Measurements from ENCODE around the gene HTR3A. TPM values are rescaled to one million over a fixed set of nuclear protein-coding genes. Genes with fewer than 3 reads are reported as not detected.

HTR3A gene
- polyA plus RNA-seq, 5 donors = 0.10 to 0.21 TPM; not detected in 3

DNA sequence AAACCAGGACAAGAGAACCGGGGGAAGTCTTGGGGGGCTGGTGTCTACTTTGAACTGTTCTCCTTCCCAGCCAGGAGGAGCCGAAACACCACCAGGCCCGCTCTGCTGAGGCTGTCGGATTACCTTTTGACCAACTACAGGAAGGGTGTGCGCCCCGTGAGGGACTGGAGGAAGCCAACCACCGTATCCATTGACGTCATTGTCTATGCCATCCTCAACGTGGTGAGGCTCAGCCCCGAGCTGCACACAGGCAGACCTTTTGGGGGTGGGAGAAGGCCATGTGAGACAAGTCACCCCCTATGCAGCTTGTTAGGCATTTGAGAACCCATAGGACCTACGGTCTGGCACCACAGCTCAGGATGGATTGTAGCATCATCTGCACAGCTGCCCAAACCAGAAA lies 2.8 kb downstream of the HTR3A start:
- no peak for DNase-seq

DNA sequence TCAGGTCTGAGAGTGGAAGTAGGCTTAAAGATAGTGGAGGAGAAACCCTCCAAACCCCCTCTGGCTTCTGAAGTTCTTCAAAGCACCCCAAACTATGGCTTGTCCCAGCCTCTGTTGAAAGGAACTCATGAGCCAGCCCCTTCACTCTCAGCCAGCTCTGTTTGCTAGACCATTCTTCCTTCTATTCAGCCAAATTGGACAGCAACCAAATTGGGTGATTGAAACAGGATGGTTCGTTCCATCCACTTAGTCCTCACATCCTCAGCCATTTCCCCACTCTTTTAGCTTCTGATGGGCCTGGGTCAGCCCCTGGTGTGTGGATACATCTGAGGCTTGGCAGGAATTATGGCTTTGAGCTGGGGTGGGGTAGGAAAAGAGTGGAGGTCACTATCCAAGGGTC lies 4.5 kb downstream of the HTR3A start:
- DNase-seq = peak in 1 of 2 donors; percentile 21

DNA sequence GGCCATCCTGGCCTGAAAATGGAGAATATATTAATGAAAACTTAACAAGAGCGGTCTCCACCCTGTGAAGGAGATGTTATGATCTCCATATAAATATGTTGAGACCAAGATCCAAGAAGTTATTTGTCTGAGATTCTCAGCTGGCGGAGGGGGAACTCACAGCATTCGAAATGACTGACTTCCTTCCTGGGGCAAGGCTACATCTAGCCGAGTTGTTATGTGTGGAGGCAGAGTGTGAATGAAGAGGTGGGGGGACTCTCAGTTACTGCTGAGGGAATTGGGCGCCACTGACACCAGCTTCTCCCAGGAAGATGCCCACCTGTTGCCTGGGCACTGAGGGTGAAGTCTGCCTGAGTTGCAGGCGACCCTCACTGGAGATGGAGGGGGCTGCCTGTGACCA lies 5.9 kb downstream of the HTR3A start:
- DNase-seq = no peak

DNA sequence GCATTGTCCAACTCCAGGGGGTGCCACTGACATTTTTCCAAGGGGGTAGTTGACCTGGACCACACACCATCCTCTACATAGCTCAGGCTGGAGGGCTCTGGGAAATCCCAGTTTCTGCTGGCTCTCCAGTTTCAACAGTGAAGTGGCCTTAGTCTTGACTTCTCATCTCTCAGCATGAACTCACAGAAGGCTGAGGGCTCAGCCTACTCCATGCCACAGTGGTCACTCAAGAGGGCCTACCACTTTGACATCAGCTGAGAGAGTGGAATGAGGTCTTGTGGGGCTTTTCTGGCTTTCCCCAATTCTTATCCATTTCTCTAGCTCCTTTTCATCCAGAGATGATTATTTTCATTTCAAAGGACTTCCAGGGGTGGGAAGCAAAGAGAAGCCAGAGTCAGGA lies 7.4 kb downstream of the HTR3A start:
- no peak for DNase-seq

DNA sequence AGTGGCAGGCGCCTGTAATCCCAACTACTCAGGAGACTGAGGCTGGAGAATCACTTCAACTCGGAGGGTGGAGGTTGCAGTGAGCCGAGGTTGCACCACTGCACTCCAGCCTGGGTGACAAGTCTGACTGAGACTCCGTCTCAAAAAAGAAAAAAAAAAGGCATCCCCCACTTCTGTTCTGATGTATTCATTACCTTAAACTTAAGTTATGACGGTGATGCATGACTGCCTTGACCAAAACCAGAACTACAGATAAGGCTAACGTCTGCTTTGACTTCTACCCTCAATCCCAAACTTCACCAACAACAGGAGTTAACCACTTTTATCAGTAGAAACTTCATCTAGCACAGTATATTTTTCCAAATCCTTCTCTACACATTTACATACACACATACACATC lies 9.9 kb downstream of the HTR3A start:
- DNase-seq = no peak

DNA sequence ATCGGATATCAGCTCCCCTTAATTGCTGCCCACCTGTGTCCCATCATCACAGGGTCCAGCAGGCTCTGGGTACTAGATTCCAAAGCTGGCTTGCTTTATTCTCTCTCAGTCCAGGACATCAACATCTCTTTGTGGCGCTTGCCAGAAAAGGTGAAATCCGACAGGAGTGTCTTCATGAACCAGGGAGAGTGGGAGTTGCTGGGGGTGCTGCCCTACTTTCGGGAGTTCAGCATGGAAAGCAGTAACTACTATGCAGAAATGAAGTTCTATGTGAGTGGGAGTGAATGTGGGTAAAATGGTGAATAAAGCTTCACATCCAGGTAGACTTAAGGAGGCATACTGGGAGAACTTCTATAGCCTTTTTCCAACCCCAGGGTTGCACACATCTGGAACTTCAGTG lies 11.0 kb downstream of the HTR3A start:
- no peak for DNase-seq

DNA sequence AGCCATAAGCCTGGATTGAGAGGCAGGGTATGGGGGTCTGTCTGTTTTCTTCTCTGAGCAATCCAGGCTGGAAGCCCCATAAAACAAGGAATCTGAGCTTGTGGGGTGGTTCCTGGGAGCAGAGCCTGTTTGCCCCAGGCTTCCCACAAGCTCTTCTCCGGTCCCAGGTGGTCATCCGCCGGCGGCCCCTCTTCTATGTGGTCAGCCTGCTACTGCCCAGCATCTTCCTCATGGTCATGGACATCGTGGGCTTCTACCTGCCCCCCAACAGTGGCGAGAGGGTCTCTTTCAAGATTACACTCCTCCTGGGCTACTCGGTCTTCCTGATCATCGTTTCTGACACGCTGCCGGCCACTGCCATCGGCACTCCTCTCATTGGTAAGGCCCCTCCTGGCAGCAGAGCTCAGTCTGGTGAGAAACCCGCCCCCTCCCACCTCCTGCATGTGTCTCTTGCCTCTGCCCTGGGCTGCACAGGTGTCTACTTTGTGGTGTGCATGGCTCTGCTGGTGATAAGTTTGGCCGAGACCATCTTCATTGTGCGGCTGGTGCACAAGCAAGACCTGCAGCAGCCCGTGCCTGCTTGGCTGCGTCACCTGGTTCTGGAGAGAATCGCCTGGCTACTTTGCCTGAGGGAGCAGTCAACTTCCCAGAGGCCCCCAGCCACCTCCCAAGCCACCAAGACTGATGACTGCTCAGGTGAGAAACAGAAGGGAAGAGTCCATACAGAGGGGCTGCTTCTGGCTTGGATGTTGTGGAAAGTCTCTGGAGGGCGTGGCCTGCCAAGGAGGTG lies 11.6 kb downstream of the HTR3A start:
- no peak for DNase-seq

DNA sequence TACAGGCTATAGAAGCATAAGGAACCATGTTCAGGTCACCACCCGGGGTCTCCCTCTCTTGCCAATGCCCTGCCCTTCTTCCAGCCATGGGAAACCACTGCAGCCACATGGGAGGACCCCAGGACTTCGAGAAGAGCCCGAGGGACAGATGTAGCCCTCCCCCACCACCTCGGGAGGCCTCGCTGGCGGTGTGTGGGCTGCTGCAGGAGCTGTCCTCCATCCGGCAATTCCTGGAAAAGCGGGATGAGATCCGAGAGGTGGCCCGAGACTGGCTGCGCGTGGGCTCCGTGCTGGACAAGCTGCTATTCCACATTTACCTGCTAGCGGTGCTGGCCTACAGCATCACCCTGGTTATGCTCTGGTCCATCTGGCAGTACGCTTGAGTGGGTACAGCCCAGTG lies 14.5 kb downstream of the HTR3A start:
- DNase-seq = no peak

DNA sequence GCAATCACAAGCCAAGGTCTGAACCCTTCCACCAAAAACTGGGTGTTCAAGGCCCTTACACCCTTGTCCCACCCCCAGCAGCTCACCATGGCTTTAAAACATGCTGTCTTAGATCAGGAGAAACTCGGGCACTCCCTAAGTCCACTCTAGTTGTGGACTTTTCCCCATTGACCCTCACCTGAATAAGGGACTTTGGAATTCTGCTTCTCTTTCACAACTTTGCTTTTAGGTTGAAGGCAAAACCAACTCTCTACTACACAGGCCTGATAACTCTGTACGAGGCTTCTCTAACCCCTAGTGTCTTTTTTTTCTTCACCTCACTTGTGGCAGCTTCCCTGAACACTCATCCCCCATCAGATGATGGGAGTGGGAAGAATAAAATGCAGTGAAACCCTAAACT lies 15.0 kb downstream of the HTR3A start:
- no peak for DNase-seq

DNA sequence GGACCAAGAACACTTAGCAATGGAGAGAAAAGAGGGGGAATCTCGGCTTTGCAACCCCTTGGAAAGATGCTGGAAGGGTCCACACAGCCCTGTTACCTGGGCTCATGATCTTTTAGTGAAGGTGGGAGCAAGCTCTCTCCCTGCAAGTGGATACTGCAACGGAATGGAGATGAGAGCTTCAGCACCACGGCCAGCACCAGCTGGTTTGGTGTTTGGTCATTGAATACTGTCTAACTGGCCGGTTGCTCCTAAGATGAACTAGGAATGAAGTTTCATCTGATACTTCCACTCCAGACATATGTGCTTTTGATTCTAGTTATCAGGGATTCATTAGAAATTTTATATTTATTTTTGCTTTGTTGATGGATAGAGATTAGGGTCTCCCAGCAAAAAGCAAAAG lies 16.3 kb downstream of the HTR3A start:
- peak; percentile 23 to 38 for DNase-seq

DNA sequence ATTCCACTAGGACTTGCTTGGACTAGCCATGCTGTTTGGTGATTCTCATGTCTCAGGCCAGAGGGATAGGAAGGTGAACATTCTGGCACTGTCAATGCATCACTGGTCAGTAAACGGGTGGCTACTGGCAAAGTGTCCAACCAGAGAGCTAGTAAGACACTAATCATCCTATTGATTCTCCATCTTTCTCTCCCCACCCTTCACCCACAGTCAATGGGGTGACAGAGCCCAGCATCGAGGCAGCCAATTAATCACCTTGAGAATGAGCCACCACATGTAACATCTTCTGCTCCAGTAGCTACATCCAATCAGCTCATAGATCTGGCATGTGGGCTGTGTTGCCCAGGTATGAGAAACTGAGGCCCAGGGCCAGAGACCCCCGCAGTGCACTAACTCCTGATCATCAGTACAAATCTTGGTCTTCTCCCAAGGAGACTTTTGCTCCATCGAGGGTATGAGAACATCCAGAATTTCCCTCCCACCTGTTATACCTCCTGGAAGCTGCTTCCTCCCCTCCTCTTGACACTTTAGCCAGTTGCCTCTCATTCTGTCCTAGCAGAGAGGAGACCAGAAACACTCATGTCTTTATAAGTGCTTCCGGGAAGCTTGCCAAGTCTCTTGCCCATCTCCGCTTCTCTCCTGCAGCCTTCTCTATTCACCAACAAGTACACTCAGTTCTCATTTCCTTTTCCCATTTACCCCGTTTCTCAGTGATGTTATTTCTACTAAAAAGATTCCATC lies 17.0 kb downstream of the HTR3A start:
- DNase-seq = no peak

DNA sequence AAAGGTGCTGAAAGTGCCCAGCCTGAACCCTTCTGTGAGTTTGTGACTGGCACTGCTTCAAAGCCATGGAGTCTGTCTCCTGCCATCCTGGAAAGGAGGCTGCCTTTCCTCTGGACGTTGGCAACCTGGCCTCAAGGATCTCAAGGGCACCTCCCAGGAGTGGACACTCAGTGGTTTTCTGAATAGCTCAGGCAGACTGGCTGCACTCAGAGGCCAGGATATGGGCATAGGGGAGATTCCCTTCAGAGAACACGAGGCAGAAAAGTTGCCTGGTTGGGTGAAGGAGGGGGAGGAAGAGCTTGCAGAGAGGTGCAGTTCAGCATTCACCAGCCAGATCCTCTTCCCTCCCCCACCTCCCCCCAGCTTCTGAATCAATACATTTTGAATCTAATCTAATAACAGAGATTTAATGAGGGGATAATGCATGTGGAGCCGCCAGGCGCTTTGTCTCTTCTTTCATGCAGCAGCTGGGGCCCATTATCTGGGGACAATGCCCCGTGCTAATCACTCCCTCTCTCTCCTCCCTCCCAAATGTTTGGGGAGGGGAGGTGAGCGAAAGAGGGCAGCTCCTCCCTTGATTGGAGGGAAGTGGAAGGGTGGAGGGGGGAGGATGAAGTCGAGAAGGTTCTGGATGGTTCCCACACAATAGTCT lies 17.7 kb downstream of the HTR3A start:
- DNase-seq = no peak

DNA sequence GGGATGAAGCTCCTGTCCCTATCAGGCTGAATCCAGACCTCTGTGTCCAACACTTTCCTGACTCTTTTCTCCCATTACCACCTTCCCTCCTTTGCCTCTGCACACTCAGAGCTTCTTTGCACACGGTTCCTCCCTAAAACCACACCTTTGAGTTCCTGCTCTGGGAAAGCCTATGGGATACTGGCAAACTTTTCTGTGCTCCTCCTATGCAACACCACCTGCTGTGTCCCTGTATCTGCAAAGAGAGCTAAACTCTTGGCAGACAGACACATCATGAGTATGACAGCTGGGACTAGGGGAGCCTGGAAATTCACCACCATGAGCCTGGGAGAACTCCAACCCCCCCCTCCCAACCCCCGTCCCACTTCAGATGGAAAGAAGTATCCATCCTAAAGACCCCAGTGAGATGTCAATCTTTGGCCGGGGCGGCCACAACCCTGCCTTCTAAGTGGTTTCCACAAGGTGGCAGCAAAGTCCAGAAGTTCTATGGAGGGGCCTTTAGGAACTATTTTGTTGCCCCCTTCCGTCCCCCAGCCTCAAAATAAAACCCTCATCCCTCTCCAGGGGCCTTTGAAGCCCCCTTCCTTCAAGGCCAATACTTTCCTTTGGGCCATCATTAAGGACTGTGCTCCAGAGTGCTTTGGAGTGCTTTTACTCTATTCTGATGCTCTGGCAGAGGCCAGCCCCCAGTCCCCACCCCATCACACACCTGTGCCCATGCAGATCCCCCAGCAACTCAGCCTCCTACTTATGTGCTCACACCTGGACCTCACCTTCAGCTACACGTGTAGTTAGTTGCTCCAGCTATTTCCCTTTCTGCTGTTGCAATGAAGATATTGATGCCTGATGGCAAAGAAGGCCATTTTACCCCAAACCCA lies 19.4 kb downstream of the HTR3A start:
- no peak for DNase-seq

DNA sequence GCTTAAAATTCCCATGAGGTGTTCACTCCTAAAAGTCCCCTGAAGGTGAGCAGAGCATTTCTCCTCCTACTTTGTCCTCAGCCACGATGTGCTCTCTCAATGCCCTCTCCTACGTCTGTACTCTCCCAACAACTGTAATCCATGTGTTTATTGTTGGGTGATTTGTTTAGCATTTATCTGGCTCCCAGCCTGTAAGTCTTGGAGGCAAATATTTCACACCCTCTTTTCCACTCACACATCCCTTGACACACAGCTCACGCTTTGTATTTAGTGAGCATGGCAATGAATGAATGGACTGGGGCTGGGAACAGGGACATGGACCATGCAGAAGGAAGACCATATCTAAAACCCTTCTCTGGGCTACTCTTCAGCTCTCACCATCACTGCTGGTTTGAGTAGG lies 22.6 kb downstream of the HTR3A start:
- no peak for DNase-seq

DNA sequence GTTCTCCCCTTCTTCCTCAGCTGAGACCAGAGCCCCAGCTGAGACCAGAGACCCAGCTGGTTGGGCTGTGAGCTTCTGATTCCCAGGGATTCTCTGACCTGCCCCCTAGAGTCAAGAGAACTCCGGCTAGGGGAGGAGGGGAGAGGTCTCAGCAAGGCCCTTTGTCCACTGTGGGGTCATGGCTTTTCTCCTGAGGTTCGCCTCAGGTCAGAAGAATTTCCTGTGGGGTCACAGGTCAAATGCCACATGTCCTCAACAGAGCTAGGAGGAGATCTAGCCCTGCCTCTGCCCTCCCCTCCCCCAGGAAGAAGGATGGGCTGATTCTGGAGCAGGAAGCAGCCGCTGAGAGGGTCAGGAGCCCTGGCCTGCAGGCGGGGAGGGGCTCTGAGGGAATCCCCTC lies 23.7 kb downstream of the HTR3A start:
- DNase-seq = no peak

DNA sequence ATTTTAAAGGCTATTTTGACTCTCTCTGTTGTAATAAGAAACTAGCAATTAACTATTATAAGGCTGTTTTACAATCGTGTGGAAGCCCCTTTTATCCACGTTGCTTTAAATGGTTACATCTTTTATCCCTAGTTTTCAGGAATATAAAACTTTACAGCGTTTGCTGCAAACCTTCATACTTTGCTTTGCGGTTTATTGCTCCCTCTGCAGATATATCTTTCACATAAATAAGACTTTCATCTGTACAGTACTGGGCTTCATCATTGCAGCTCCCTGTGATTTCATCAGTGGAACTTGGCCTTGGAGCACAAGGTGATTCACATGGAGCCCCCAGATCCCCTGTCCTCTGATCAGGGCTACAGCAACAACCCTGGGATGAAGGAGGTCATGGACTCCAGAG lies 25.6 kb downstream of the HTR3A start:
- no peak for DNase-seq

DNA sequence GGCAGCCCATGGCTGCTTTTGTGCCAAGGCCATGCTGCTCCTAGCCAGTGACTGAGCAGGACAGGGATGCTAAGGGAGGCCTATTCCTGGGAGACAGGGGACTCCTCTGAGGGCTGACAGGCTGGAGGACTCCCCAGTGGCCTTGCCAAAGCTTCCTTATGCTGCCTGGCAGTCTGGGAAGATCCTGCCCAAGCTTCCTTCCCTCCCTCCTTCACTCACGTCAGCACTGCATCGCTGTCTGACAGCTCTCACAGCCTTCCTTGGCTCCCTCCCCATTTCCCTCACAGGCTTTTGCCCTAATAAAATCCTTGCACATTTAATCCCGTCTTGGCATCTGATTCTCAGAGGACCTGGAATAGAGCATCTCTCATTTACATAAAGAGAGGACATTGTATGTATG lies 26.5 kb downstream of the HTR3A start:
- DNase-seq = no peak

DNA sequence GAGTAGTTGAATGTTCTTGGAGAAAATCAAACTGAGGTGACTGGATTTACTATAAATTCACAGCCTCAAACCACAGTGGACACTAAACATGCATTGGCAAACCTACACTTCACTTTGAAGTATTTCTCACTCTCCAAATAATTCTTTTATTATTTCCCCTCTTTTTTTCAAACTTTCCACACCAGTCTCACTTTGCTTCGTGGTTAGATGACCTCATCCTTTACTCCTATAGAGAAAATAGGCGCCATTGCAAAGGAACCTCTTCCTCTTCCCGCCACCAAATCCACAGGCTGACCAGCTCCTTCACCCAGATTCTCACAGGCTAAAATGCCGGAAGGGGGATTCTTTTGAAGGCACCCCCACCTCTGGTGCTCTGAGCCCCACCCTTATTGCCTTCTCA lies 33.4 kb downstream of the HTR3A start:
- no peak for DNase-seq

DNA sequence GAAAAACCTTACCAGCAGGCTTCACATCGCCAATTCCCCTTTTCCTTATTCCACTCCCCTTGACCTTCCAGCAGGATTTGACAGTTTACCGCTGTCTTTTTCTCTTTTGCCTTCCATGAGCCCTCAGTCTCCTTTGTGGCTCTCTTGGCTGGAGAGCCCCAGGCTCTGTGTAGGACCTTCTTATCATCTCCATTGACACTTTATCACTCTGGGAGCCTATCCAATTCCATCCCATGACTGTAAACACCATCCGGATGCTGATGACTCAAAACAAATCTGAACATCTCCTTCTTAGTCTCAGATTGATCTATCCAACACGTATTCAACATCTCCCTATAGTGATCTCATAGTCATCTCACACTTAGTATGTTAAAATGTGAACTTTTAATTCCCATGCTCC lies 36.0 kb downstream of the HTR3A start:
- no peak for DNase-seq

DNA sequence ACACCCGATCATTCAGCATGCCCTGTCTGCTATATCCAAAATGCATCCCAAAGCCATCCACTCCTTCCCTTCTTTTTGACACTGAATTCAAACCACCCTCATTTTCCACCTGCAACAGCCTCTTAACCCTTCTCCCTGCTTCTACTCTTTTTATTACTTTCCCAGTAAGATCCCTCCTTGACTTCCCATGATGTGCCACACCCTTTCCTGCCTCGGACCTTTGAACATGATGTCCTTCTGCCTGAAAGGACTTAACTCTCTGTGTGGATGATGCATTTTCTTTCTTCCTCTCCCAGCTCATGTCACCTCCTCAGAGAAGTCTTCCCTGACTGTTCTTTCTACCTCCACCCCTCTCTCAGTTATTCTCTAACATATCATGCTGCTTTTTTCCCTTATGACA lies 36.5 kb downstream of the HTR3A start:
- no peak for DNase-seq

DNA sequence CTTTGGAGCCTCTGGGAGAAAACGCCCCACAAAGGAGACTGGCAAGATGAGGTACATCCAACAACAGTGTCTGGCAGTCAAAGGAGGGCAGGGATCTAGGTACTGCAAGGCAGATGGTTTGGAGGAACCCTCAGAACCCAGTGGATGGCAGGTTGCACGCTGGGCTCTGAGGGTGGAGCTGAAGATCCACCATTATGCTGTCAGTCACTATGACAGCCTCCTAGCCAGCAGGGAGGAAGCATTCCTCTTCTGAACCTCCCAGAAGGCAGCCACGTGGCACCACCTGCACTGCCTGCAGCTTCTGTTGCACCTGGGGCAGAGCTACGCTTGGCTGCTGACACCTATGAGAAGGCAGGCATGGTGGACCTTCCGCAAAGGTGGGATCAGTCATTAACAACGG lies 40.2 kb downstream of the HTR3A start:
- DNase-seq = no peak

DNA sequence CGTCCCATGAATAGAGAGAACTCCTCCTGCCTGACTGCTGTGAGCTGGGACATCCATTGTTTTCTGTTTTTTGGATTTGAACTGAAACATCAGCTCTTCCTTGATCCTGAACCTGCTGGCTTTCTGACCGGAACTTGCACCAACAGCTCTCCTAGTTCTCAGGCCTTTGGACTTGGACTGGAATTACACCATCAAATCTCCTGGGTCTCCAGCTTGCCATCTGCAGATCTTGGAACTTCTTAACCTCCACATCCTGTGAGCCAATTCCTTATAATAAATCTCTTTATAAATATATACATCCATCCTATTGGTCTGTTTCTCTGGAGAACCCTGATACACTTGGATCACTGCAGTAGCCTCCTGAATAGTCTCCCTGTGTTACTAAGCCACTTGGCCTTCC lies 42.1 kb downstream of the HTR3A start:
- no peak for DNase-seq
